ENCODE data around the gene NDUFS8. TPM values are rescaled to one million over a fixed set of nuclear protein-coding genes. Genes with fewer than 3 reads are reported as not detected.

NDUFS8 gene
- total RNA-seq, 1 experiment from 2014 or later = 221 TPM

GRCh38 chr11:68014157-68014946 is 16.1 kb upstream of the NDUFS8 start:
- DNase-seq (ENCODE audit: low spot score) (no peak), ATAC-seq (no peak)
- Mint-ChIP-seq H3K4me3 (no peak overlapping the region), H3K9me3 (no peaks in the 10 kb centered on the region), H3K4me1 (peaks cover 16% of the 10 kb centered on the region), H3K36me3 (no peaks in the 10 kb centered on the region), H3K27ac (peak overlapping the region; percentile 33; the same call in 1 of the 2 replicates), H3K27me3 (ENCODE audit: low read depth) (no peaks in the 10 kb centered on the region)
- TF ChIP-seq ZNF263 (CRISPR knock-in tag; IDR thresholded peaks at IDR 0.05; ENCODE audit: low read depth) = no peak
- TF ChIP-seq ZNF219 (CRISPR knock-in tag; IDR thresholded peaks at IDR 0.05; ENCODE audit: borderline replicate concordance) = no peak
- no peak for TF ChIP-seq ARID4B (CRISPR knock-in tag; IDR thresholded peaks at IDR 0.05; ENCODE audit: borderline replicate concordance)
- no peak for TF ChIP-seq JAZF1 (CRISPR knock-in tag; IDR thresholded peaks at IDR 0.05)
- TF ChIP-seq, protein P1, sequence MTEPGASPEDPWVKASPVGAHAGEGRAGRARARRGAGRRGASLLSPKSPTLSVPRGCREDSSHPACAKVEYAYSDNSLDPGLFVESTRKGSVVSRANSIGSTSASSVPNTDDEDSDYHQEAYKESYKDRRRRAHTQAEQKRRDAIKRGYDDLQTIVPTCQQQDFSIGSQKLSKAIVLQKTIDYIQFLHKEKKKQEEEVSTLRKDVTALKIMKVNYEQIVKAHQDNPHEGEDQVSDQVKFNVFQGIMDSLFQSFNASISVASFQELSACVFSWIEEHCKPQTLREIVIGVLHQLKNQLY (CRISPR knock-in tag; IDR thresholded peaks at IDR 0.05) = no peak
- no peak for TF ChIP-seq ATF3 (CRISPR knock-in tag; conservative IDR thresholded peaks at IDR 0.05)
- TF ChIP-seq MXD4 (CRISPR knock-in tag; IDR thresholded peaks at IDR 0.05; ENCODE audit: borderline replicate concordance) = no peak
- no peak for TF ChIP-seq FOXP4 (CRISPR knock-in tag; IDR thresholded peaks at IDR 0.05)
- TF ChIP-seq, protein P2, sequence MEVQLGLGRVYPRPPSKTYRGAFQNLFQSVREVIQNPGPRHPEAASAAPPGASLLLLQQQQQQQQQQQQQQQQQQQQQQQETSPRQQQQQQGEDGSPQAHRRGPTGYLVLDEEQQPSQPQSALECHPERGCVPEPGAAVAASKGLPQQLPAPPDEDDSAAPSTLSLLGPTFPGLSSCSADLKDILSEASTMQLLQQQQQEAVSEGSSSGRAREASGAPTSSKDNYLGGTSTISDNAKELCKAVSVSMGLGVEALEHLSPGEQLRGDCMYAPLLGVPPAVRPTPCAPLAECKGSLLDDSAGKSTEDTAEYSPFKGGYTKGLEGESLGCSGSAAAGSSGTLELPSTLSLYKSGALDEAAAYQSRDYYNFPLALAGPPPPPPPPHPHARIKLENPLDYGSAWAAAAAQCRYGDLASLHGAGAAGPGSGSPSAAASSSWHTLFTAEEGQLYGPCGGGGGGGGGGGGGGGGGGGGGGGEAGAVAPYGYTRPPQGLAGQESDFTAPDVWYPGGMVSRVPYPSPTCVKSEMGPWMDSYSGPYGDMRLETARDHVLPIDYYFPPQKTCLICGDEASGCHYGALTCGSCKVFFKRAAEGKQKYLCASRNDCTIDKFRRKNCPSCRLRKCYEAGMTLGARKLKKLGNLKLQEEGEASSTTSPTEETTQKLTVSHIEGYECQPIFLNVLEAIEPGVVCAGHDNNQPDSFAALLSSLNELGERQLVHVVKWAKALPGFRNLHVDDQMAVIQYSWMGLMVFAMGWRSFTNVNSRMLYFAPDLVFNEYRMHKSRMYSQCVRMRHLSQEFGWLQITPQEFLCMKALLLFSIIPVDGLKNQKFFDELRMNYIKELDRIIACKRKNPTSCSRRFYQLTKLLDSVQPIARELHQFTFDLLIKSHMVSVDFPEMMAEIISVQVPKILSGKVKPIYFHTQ (CRISPR knock-in tag; IDR thresholded peaks at IDR 0.05) = no peak
- TF ChIP-seq FOXP1 (CRISPR knock-in tag; IDR thresholded peaks at IDR 0.05; ENCODE audit: borderline replicate concordance) = no peak
- no peak for TF ChIP-seq CREM (CRISPR knock-in tag; IDR thresholded peaks at IDR 0.05)
- TF ChIP-seq, protein P3, sequence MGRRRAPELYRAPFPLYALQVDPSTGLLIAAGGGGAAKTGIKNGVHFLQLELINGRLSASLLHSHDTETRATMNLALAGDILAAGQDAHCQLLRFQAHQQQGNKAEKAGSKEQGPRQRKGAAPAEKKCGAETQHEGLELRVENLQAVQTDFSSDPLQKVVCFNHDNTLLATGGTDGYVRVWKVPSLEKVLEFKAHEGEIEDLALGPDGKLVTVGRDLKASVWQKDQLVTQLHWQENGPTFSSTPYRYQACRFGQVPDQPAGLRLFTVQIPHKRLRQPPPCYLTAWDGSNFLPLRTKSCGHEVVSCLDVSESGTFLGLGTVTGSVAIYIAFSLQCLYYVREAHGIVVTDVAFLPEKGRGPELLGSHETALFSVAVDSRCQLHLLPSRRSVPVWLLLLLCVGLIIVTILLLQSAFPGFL (CRISPR knock-in tag; IDR thresholded peaks at IDR 0.05; ENCODE audit: borderline replicate concordance) = no peak
- CTCF ChIA-PET = interaction anchor here (1.3 kb wide), 2 partner anchors 11 to 20 kb away, joined by 3 to 5 read pairs; no protein-coding TSS in a partner anchor
- POLR2A ChIA-PET = no interaction called here

All from WTC11 (cell line).